ENCODE results near the gene BEND3.

BEND3 gene

DNA sequence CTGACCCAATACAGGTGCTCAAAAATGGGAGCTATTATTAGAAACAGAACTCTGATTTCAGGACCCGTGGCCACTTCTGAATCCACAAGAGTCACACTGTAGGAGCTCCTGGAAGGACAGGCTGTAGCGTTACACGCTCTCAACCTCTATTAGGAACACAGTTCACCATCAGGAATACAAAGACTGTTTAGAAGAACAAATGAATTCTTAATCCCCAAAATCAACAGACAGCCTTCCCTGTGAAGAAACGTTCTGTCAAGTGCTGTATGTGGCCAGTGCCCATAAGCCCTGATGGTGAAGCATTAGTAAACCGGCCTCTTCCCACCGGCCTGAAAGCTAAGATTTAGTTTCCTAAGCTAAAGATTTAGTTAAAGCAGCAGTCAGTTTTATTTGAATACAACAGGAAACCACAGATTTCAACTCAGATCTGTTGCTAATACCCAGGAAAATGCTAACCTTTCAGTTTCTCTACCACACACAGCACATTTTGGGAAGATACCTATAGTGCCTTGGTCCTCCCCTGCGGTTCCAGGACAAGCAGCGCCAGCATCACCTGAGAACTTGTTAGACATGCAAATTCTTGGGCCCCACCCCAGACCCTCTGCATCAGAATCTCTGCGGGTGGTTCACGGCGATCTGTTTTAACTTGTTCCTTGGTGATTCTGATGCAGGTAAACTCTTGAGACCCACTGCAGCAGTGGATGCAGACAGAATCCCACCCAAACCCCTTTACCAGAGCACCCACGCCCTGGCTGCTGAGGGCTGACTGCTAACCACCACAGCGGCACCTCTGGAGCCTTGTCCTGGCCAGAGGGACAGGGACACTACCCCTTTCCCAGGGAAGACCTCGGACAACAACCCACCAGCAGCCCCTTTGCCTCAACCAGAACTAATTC, 53.9 kb downstream of the BEND3 start:
- no peaks in the 10 kb centered on the region for H3K36me3 ChIP-seq
- H3K9me3 ChIP-seq = no peaks in the 10 kb centered on the region
- intact Hi-C loops (cut with DNase I; ENCODE audit: low total_unique reads) = no loop called here
- H3K4me3 ChIP-seq = no peak overlapping the region
- TF ChIP-seq, protein P1, sequence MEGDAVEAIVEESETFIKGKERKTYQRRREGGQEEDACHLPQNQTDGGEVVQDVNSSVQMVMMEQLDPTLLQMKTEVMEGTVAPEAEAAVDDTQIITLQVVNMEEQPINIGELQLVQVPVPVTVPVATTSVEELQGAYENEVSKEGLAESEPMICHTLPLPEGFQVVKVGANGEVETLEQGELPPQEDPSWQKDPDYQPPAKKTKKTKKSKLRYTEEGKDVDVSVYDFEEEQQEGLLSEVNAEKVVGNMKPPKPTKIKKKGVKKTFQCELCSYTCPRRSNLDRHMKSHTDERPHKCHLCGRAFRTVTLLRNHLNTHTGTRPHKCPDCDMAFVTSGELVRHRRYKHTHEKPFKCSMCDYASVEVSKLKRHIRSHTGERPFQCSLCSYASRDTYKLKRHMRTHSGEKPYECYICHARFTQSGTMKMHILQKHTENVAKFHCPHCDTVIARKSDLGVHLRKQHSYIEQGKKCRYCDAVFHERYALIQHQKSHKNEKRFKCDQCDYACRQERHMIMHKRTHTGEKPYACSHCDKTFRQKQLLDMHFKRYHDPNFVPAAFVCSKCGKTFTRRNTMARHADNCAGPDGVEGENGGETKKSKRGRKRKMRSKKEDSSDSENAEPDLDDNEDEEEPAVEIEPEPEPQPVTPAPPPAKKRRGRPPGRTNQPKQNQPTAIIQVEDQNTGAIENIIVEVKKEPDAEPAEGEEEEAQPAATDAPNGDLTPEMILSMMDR (IDR thresholded peaks at IDR 0.05) = no peak
- no peaks in the 10 kb centered on the region for H3K27me3 ChIP-seq
- H3K27ac ChIP-seq = no peak overlapping the region
- no peak for DNase-seq
- H3K4me1 ChIP-seq = peaks cover 0 to 5% (median 3%) of the 10 kb centered on the region in 4 donors

DNA sequence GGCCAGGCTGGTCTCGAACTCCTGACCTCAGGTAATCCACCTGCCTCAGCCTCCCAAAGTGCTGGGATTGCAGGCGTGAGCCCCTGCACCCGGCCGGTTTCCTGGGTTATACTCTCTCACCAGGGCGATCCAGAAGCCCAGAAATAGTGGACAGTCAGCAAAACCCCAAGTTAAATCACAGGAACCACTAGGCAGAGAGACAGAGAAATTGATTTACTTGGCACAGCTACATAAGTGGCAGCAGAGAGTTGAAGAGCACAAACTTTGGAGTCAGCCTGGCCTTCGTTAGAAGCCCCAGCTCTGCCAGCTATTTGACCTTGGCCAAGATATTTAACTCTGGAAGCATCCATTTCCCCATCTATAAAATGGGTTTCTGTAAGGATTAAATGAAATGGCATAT, 54.6 kb downstream of the BEND3 start:
- no peaks in the 10 kb centered on the region for H3K27me3 ChIP-seq
- H3K36me3 ChIP-seq = no peaks in the 10 kb centered on the region
- H3K27ac ChIP-seq = no peak overlapping the region
- H3K9me3 ChIP-seq = no peaks in the 10 kb centered on the region
- peaks cover 0 to 5% (median 3%) of the 10 kb centered on the region in 4 donors for H3K4me1 ChIP-seq
- TF ChIP-seq, protein P1 (IDR thresholded peaks at IDR 0.05) = no peak
- no peak for DNase-seq
- H3K4me3 ChIP-seq = no peak overlapping the region
- intact Hi-C loops (cut with DNase I; ENCODE audit: low total_unique reads) = no loop called here

DNA sequence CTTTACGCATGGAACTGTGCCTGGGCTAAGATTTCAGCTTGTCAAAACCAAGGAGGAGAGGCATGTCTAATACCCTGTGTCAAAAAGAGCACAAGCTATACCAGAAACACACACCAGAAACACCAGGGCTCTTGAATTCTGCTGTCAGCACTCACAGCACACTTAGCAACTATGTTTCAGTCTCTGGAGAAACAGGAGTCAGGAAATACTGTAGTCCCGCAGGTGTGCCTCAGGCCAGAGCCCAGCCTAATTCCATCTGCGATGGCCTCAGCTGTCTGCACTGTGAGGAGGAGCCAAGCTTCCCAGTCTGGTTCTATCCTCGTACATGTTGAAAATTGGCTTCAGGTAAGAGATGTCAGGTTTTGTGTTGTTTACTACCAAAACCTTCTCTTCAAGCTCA, 55.7 kb downstream of the BEND3 start:
- H3K27me3 ChIP-seq = no peaks in the 10 kb centered on the region

DNA sequence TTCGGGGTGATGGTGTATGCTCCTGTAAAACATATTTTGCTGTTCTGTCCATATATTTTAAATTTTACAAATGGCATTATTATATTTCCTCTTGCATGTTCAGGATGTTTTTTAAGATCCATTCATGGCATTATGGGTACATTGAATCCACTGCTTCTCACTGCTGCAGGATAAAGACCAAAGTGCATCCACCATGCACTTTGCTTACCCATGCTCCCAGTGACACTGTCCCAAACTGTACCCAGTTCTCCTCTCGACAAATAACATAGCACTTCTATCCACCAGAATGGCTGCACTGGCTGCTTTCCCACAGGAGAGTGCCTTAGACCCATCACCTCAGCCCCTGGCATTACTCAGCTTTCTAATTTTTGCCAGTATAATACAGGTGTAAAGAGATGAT, 57.6 kb downstream of the BEND3 start:
- no peak overlapping the region for H3K4me3 ChIP-seq
- intact Hi-C loops (cut with DNase I; ENCODE audit: low total_unique reads) = no loop called here
- H3K9me3 ChIP-seq = no peaks in the 10 kb centered on the region
- H3K4me1 ChIP-seq = no peaks in the 10 kb centered on the region
- H3K36me3 ChIP-seq = no peaks in the 10 kb centered on the region
- no peak for DNase-seq
- no peak overlapping the region for H3K27ac ChIP-seq
- H3K27me3 ChIP-seq = no peaks in the 10 kb centered on the region
- TF ChIP-seq, protein P1 (IDR thresholded peaks at IDR 0.05) = no peak

More for the DNA sequence above, 55.7 kb downstream of the BEND3 start:
- TF ChIP-seq, protein P1 (IDR thresholded peaks at IDR 0.05) = no peak
- Histone ChIP-seq H3K36me3 (no peaks in the 10 kb centered on the region), H3K4me3 (no peak overlapping the region), H3K4me1 (peaks cover 0 to 2% (median under 1%) of the 10 kb centered on the region in 4 donors), H3K9me3 (no peaks in the 10 kb centered on the region), H3K27ac (no peak overlapping the region)
- intact Hi-C loops (cut with DNase I; ENCODE audit: low total_unique reads) = no loop called here
- no peak for DNase-seq

DNA sequence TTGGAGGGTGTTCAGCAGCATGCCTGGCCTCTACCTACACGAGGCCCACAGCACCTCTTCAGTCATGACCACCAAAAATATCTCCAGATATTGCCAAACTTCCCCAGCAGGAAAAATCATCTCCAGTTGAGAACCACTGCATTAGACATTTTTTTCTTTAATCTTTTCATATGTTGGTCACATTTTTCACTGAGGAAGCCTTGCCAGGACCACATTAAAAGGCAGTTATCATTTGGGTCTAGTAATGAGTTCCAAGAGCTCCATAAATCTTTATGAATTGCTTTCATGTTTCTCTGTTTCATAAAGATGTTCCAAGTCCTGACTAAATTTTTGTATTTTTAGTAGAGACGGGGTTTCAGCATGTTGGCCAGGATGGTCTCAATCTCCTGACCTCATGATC, 58.5 kb downstream of the BEND3 start:
- no peaks in the 10 kb centered on the region for H3K27me3 ChIP-seq
- DNase-seq = no peak
- peaks cover 0 to 3% (median 2%) of the 10 kb centered on the region in 3 donors for H3K36me3 ChIP-seq
- no peak overlapping the region for H3K27ac ChIP-seq
- no peaks in the 10 kb centered on the region for H3K4me1 ChIP-seq
- no peak overlapping the region for H3K4me3 ChIP-seq
- no peaks in the 10 kb centered on the region for H3K9me3 ChIP-seq
- TF ChIP-seq, protein P1 (IDR thresholded peaks at IDR 0.05) = no peak
- intact Hi-C loops (cut with DNase I; ENCODE audit: low total_unique reads) = no loop called here

Data from tibial artery (tissue), 4 donors.